T-helper 17 cell (primary cell): Measurements from ENCODE around the gene IPO11. TPM values are rescaled to one million over a fixed set of nuclear protein-coding genes. Genes with fewer than 3 reads are reported as not detected.

ENCODE experiments used
- ATAC-seq: fragments of 150-1000 bp; cut with Tn5 transposase; 2 replicates; pipeline ENCODE4 v1.10.0; 2021; ENCODE audit warnings: mild to moderate bottlenecking, moderate library complexity
- DNase-seq, 3 donors: peaks; one replicate each; pipeline versions ENCODE4 v3.0.0 to v3.0.0-alpha.2; 2020 to 2021
- H3K9me3 ChIP-seq: one replicate; pipeline ENCODE4 v1.7.0; 2013; ENCODE audit warnings: low read length, mild to moderate bottlenecking; ENCODE audit not compliant: control insufficient read depth, poor library complexity, severe bottlenecking
- H3K27ac Mint-ChIP-seq: one replicate; pipeline ENCODE4 v1.8.0; 2022; ENCODE audit warnings: mild to moderate bottlenecking, moderate library complexity, mixed read lengths
- H3K27me3 Mint-ChIP-seq: one replicate; pipeline ENCODE4 v1.8.0; 2022; ENCODE audit warnings: mixed read lengths
- H3K36me3 Mint-ChIP-seq: one replicate; pipeline ENCODE4 v1.8.0; 2022; ENCODE audit warnings: low read depth, mixed read lengths
- H3K4me1 Mint-ChIP-seq: one replicate; pipeline ENCODE4 v1.8.0; 2022; ENCODE audit warnings: mild to moderate bottlenecking, mixed read lengths
- H3K4me3 Mint-ChIP-seq: one replicate; pipeline ENCODE4 v1.8.0; 2022; ENCODE audit warnings: mild to moderate bottlenecking, moderate library complexity, mixed read lengths
- total RNA-seq, 4 donors: library from RNA in 2 of 4; stranded (reverse) in 2 of 4; gene quantifications; one replicate each; pipeline ENCODE4 v1.2.3 and lab custom pipeline; 2022 to 2026

The IPO11 gene
- total RNA-seq, 2 donors from 2014 or later = 17.9 to 18.3 TPM

- peaks cover 11% of the 10 kb centered on the region for H3K36me3 Mint-ChIP-seq
- H3K27ac Mint-ChIP-seq = no peak overlapping the region
- no peaks in the 10 kb centered on the region for H3K9me3 ChIP-seq
- H3K27me3 Mint-ChIP-seq = no peaks in the 10 kb centered on the region
- ATAC-seq (no peak), DNase-seq (no peak)
- H3K4me3 Mint-ChIP-seq = no peak overlapping the region
- peaks cover 13% of the 10 kb centered on the region for H3K4me1 Mint-ChIP-seq
Observed at GRCh38 chr5:62590387-62590786, 177.8 kb downstream of the IPO11 start.

DNA sequence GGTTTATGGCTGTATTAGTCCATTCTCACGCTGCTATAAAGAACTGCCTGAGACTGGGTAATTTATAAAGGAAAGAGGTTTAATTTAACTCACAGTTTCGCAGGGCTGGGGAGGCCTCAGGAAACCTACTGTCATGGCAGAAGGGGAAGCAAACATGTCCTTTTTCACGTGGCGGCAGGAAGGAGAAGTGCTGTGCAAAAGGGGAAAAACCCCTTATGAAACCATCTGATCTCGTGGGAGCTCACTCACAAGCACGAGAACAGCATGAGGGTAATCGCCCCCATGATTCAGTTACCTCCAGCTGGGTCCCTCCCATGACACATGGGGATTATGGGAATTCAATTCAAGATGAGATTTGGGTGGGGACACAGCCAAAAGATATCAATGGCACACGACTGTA lies 180.0 kb downstream of the IPO11 start:
- Mint-ChIP-seq H3K4me3 (no peak overlapping the region), H3K4me1 (peaks cover 10% of the 10 kb centered on the region), H3K27me3 (no peaks in the 10 kb centered on the region), H3K27ac (no peak overlapping the region), H3K36me3 (peaks cover 13% of the 10 kb centered on the region)
- ATAC-seq (no peak), DNase-seq (no peak)
- no peaks in the 10 kb centered on the region for H3K9me3 ChIP-seq

GRCh38 chr5:62593331-62593730 lies 180.8 kb downstream of the IPO11 start:
- H3K4me1 Mint-ChIP-seq = peaks cover 10% of the 10 kb centered on the region
- no peak for ATAC-seq
- H3K27ac Mint-ChIP-seq = peak overlapping the region; percentile 0
- H3K4me3 Mint-ChIP-seq = no peak overlapping the region
- no peaks in the 10 kb centered on the region for H3K9me3 ChIP-seq
- DNase-seq = no peak
- H3K27me3 Mint-ChIP-seq = no peaks in the 10 kb centered on the region
- H3K36me3 Mint-ChIP-seq = peaks cover 12% of the 10 kb centered on the region

GRCh38 chr5:62594364-62594984 lies 181.9 kb downstream of the IPO11 start:
- Mint-ChIP-seq H3K4me3 (no peak overlapping the region), H3K4me1 (peaks cover 10% of the 10 kb centered on the region), H3K27me3 (no peaks in the 10 kb centered on the region), H3K27ac (no peak overlapping the region), H3K36me3 (peaks cover 7% of the 10 kb centered on the region)
- DNase-seq (no peak), ATAC-seq (no peak)
- no peaks in the 10 kb centered on the region for H3K9me3 ChIP-seq

GRCh38 chr5:62596096-62596495 lies 183.5 kb downstream of the IPO11 start:
- peaks cover 10% of the 10 kb centered on the region for H3K4me1 Mint-ChIP-seq
- peaks cover 7% of the 10 kb centered on the region for H3K36me3 Mint-ChIP-seq
- H3K27ac Mint-ChIP-seq = no peak overlapping the region
- no peaks in the 10 kb centered on the region for H3K27me3 Mint-ChIP-seq
- ATAC-seq (no peak), DNase-seq (no peak)
- H3K4me3 Mint-ChIP-seq = no peak overlapping the region
- H3K9me3 ChIP-seq = no peaks in the 10 kb centered on the region

DNA sequence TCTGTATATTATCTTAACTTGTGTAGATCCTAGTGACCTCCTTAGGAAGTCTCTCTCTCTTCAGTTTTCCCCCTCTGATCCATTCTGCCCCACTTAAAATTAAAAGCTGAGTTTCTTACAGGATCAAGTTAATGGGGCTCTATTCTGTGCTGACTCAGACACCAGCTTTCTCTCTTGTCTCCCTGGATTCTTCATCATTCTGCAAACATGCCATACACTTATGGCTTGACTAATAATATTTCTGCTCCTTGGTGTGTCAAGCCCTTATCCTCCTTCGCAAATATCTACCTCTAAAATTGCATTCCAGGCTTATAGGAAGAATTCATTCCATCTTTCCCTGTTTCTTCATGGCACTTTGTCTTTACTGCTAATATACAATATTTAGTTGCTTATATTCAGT lies 184.1 kb downstream of the IPO11 start:
- Mint-ChIP-seq H3K4me3 (no peak overlapping the region), H3K4me1 (peaks cover 10% of the 10 kb centered on the region), H3K27ac (peak overlapping the region; percentile 27), H3K36me3 (peaks cover 7% of the 10 kb centered on the region), H3K27me3 (no peaks in the 10 kb centered on the region)
- DNase-seq = no peak
- H3K9me3 ChIP-seq = no peaks in the 10 kb centered on the region
- ATAC-seq = no peak

- Mint-ChIP-seq H3K4me1 (peaks cover 10% of the 10 kb centered on the region), H3K27ac (peak overlapping the region; percentile 27), H3K27me3 (no peaks in the 10 kb centered on the region), H3K36me3 (peaks cover 7% of the 10 kb centered on the region), H3K4me3 (no peak overlapping the region)
- DNase-seq (no peak), ATAC-seq (no peak)
- no peaks in the 10 kb centered on the region for H3K9me3 ChIP-seq
Observed at GRCh38 chr5:62597314-62597713, 184.8 kb downstream of the IPO11 start.

DNA sequence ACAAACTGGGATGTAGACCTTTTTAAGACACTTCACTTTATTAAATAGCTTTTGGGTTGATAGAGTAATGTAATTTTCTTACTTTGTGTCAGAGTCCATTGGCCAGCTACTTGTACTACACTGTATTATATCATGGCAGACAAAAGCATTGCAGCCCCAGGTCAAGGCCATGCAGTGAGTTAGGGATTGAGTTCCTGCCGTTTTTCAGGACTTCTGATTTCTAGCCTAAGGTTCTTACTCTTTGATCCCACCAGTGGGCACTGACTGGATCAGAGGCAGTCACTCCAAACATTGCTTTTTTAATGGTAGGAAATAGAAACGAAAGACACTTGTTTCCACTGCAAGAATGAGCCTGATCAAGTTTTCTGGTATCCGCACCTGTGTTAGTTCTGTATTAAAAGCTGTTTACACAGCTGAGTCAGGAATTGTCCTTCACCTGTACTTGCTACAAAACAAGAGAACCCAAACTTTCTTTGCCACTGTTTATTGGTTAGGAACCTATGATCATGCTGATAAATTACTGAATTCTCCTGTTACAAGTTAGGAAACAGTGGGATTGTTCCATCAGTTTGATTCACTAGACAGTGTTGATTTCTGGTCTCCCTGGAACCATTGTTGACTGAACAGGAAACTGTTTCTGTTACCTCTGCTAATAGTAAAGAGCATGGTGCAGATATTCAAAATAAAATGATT lies 188.1 kb downstream of the IPO11 start:
- no peak for ATAC-seq
- Mint-ChIP-seq H3K4me1 (peaks cover 3% of the 10 kb centered on the region), H3K27ac (peak overlapping the region; percentile 54)

GRCh38 chr5:62603934-62604333 lies 191.4 kb downstream of the IPO11 start:
- H3K27me3 Mint-ChIP-seq = no peaks in the 10 kb centered on the region
- no peaks in the 10 kb centered on the region for H3K4me1 Mint-ChIP-seq
- no peak overlapping the region for H3K27ac Mint-ChIP-seq
- no peak for DNase-seq
- no peak overlapping the region for H3K4me3 Mint-ChIP-seq
- ATAC-seq = no peak
- H3K9me3 ChIP-seq = no peaks in the 10 kb centered on the region
- H3K36me3 Mint-ChIP-seq = peaks cover 2% of the 10 kb centered on the region

More for the DNA sequence above, 188.1 kb downstream of the IPO11 start:
- DNase-seq = no peak
- peaks cover 3% of the 10 kb centered on the region for H3K36me3 Mint-ChIP-seq
- no peaks in the 10 kb centered on the region for H3K9me3 ChIP-seq
- no peaks in the 10 kb centered on the region for H3K27me3 Mint-ChIP-seq
- H3K4me3 Mint-ChIP-seq = no peak overlapping the region

DNA sequence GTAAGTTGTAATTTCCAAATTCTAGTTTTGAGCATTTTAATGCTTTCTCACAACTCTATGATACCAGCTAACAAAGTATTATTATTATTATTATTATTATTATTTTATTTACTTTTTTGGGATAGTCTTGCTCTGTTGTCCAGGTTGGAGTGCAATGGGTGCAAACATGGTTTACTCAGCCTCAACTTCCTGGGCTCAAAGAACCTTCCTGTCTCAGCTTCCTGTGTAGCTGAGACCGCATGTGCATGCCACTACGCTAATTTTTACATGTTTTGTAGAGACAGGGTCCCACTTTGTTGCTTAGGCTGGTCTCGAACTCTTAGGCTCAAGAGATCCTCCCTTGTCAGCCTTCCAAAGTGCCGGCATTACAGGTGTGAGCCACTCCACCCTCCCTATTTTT lies 193.1 kb downstream of the IPO11 start:
- Mint-ChIP-seq H3K36me3 (peaks cover 2% of the 10 kb centered on the region), H3K4me1 (no peaks in the 10 kb centered on the region), H3K27ac (no peak overlapping the region), H3K4me3 (peak overlapping the region; percentile 12), H3K27me3 (no peaks in the 10 kb centered on the region)
- ATAC-seq (peak; percentile 50), DNase-seq (no peak)
- no peaks in the 10 kb centered on the region for H3K9me3 ChIP-seq

GRCh38 chr5:62606878-62607277 lies 194.3 kb downstream of the IPO11 start:
- ATAC-seq (no peak), DNase-seq (no peak)
- H3K27ac Mint-ChIP-seq = no peak overlapping the region
- H3K9me3 ChIP-seq = no peaks in the 10 kb centered on the region
- no peak overlapping the region for H3K4me3 Mint-ChIP-seq
- H3K27me3 Mint-ChIP-seq = no peaks in the 10 kb centered on the region
- H3K36me3 Mint-ChIP-seq = peaks cover 2% of the 10 kb centered on the region
- no peaks in the 10 kb centered on the region for H3K4me1 Mint-ChIP-seq

GRCh38 chr5:62607615-62608014 lies 195.1 kb downstream of the IPO11 start:
- Mint-ChIP-seq H3K36me3 (peaks cover 2% of the 10 kb centered on the region), H3K27me3 (no peaks in the 10 kb centered on the region), H3K4me1 (no peaks in the 10 kb centered on the region), H3K4me3 (no peak overlapping the region), H3K27ac (no peak overlapping the region)
- ATAC-seq = no peak
- no peaks in the 10 kb centered on the region for H3K9me3 ChIP-seq
- no peak for DNase-seq

- H3K36me3 Mint-ChIP-seq = peaks cover 2% of the 10 kb centered on the region
- no peaks in the 10 kb centered on the region for H3K9me3 ChIP-seq
- H3K27ac Mint-ChIP-seq = no peak overlapping the region
- H3K27me3 Mint-ChIP-seq = no peaks in the 10 kb centered on the region
- DNase-seq (no peak), ATAC-seq (no peak)
- H3K4me3 Mint-ChIP-seq = no peak overlapping the region
- H3K4me1 Mint-ChIP-seq = no peaks in the 10 kb centered on the region
Observed at GRCh38 chr5:62608529-62609511, 196.3 kb downstream of the IPO11 start.
